HepG2 (cell line): Measurements from ENCODE around the gene SFXN1. TPM values are rescaled to one million over a fixed set of nuclear protein-coding genes. Genes with fewer than 3 reads are reported as not detected.

Source experiments
- ATAC-seq: fragments of 200-7000 bp; cut with Tn5 transposase; 3 replicates; pipeline ENCODE4 v1.9.1; 2020; ENCODE audit warnings: mild to moderate bottlenecking, moderate library complexity
- BruUV-seq: library from RNA; stranded (reverse); fragments of 400-500 nt; replicated peaks from 2 replicates; lab custom pipeline; 2021; lab: Mats Ljungman, UMichigan
- CTCF ChIA-PET: fragments of 300-600 bp; formaldehyde crosslinking; extraction: SDS; loops from one replicate; lab custom pipeline; 2021; ENCODE audit warnings: low total read pairs, inconsistent platforms, low intra/inter-chr PET ratio; lab: Yijun Ruan, JAX
- POLR2A ChIA-PET: fragments of 350-600 bp; sonication (Branson Sonifier 250); formaldehyde crosslinking; loops from one replicate; lab custom pipeline; 2020; ENCODE audit warnings: antibody characterized with exemption, inconsistent platforms; lab: Yijun Ruan, JAX
- DNase-seq: peaks from one replicate; pipeline ENCODE4 v3.0.0-alpha.2; 2015; ENCODE audit warnings: low spot score
- FAIRE-seq: peaks from 3 replicates; lab custom pipeline; 2011; peaks lifted over from hg19 to GRCh38; lab: Jason Lieb, UNC
- H2AFZ ChIP-seq: one replicate; pipeline ENCODE4 v1.6.1; 2011; ENCODE audit warnings: low read length, inconsistent platforms
- H3K27ac ChIP-seq: fragments of 300-600 bp; 3 replicates; pipeline ENCODE4 v1.8.0; 2011; ENCODE audit warnings: mixed run types, mild to moderate bottlenecking, mixed read lengths, low read length, inconsistent platforms; ENCODE audit not compliant: insufficient read depth; ENCODE audit errors: extremely low read length
- H3K27me3 ChIP-seq, 2 experiments: fragments of 200-600 bp in 1 of 2; 2 replicates in 1 of 2; 3 replicates in 1 of 2; pipeline versions ENCODE4 v1.6.0 to v1.8.0; 2011; ENCODE audit warnings: low read length in 2 of 2, mild to moderate bottlenecking in 2 of 2, moderate library complexity in 2 of 2, inconsistent platforms in 1 of 2; ENCODE audit not compliant: insufficient read depth in 2 of 2, control insufficient read depth in 1 of 2
- H3K36me3 ChIP-seq, 2 experiments: fragments of 200-600 bp in 1 of 2; replicated peaks in 1 of 2; 2 replicates in 1 of 2; 3 replicates in 1 of 2; pipeline versions ENCODE4 v1.5.1 to v1.8.0; 2011; ENCODE audit warnings: low read length in 2 of 2, inconsistent platforms in 1 of 2; ENCODE audit not compliant: insufficient read depth in 2 of 2, control insufficient read depth in 1 of 2
- H3K4me1 ChIP-seq: 2 replicates; pipeline ENCODE4 v1.5.1; 2012; ENCODE audit warnings: low read length, inconsistent platforms; ENCODE audit not compliant: insufficient read depth
- H3K4me2 ChIP-seq: 2 replicates; pipeline ENCODE4 v1.6.0; 2011; ENCODE audit warnings: low read depth, low read length, inconsistent platforms
- H3K4me3 ChIP-seq, 3 experiments: fragments of 200-600 bp in 1 of 3; sonication (generic), shearing (Covaris generic) in 1 of 3; replicated peaks in 1 of 3; 2 replicates each; pipeline ENCODE4 v1.5.1; 2011 to 2016; ENCODE audit warnings: low read length in 3 of 3, inconsistent platforms in 2 of 3, low read depth in 2 of 3, mild to moderate bottlenecking in 2 of 3, control low read depth in 1 of 3, mixed read lengths in 1 of 3; ENCODE audit not compliant: insufficient read depth in 1 of 3
- H3K79me2 ChIP-seq: one replicate; pipeline ENCODE4 v1.6.1; 2011; ENCODE audit warnings: low read length, inconsistent platforms; ENCODE audit not compliant: insufficient read depth
- H3K9ac ChIP-seq: 2 replicates; pipeline ENCODE4 v1.6.0; 2011; ENCODE audit warnings: mild to moderate bottlenecking, low read depth, low read length, inconsistent platforms; ENCODE audit not compliant: insufficient read depth
- H3K9me3 ChIP-seq: 2 replicates; pipeline ENCODE4 v1.5.1; 2012; ENCODE audit warnings: mild to moderate bottlenecking, low read length
- H4K20me1 ChIP-seq: 2 replicates; pipeline ENCODE4 v1.6.0; 2011; ENCODE audit warnings: inconsistent platforms, mild to moderate bottlenecking, low read length, moderate library complexity; ENCODE audit not compliant: insufficient read depth
- CREB1 ChIP-seq, 2 experiments: fragments of 450-650 bp in 1 of 2; IDR thresholded peaks; 2 replicates each; pipeline ENCODE4 v1.6.1; 2016 to 2017; ENCODE audit warnings: control low read depth in 1 of 2, mild to moderate bottlenecking in 1 of 2, missing compliant biosample characterization in 1 of 2, missing genetic modification characterization in 1 of 2
- CREBL2 ChIP-seq: sonication (generic); formaldehyde crosslinking; IDR thresholded peaks from 2 replicates; pipeline ENCODE4 v1.8.1; 2023; ENCODE audit warnings: missing genetic modification reagents, mild to moderate bottlenecking, borderline replicate concordance
- DDIT3 ChIP-seq: sonication (generic); formaldehyde crosslinking; IDR thresholded peaks from 2 replicates; pipeline ENCODE4 v1.4.0; 2020; ENCODE audit warnings: mild to moderate bottlenecking, missing genetic modification reagents
- LBX2 ChIP-seq: sonication (generic); formaldehyde crosslinking; IDR thresholded peaks from 2 replicates; pipeline ENCODE4 v1.5.0; 2020; ENCODE audit warnings: missing genetic modification reagents, mild to moderate bottlenecking, borderline replicate concordance
- PCBP2 ChIP-seq: fragments of 200-400 bp; formaldehyde crosslinking; optimal IDR thresholded peaks from 2 replicates; pipeline ENCODE3; 2018; ENCODE audit warnings: low read length, low read depth; ENCODE audit not compliant: poor library complexity, severe bottlenecking
- WGBS: methylation state at CpG from one replicate; pipeline ENCODE4 v1.1.6; 2017; ENCODE audit warnings: low lambda C conversion rate; 5-methylcytosine and 5-hydroxymethylcytosine counted together
- in situ Hi-C: cut with HindIII; loops from 2 replicates; pipeline ENCODE4 v1.10.0; 2017; ENCODE audit warnings: low pct_unique_long_range_greater_than_20kb; ENCODE audit not compliant: extremely low pct_ligation_motif_present
- intact Hi-C: fragments of 100-400 bp; cut with micrococcal nuclease; formaldehyde crosslinking; loops from one replicate; pipeline ENCODE4 v1.10.0; 2022; ENCODE audit not compliant: unreplicated experiment
- polyA plus RNA-seq, 8 experiments: library from polyadenylated mRNA; depleted of rRNA in 3 of 8; stranded (reverse) in 7 of 8; unstranded in 1 of 8; fragments of >200 nt; fragmentation: Illumina TruSeq in 4 of 8; extraction: Trizol in 4 of 8; gene quantifications; 2 replicates each; pipeline versions ENCODE4 v1.2.1 to v1.2.3, GENCODE V29; 2011 to 2016; ENCODE audit warnings: low read depth in 4 of 8, missing spikeins in 1 of 8, mixed read lengths in 1 of 8; ENCODE audit not compliant: insufficient read depth in 1 of 8
- total RNA-seq, 5 experiments: library from RNA; depleted of rRNA; stranded (reverse); fragments of >200 nt; fragmentation: Illumina TruSeq; extraction: Trizol; gene quantifications; 2 replicates each; pipeline ENCODE4 v1.2.3, GENCODE V29; 2016; ENCODE audit warnings: low read depth in 1 of 5

SFXN1 gene
- total and polyA plus RNA-seq, 2 of the 13 experiments (the other 11 are each of a cell fraction or from before 2014, with no cell fraction given): 122 to 135 TPM

- intact Hi-C loops: no loop called here
- TF ChIP-seq LBX2 (CRISPR knock-in tag) (no peak), CREBL2 (CRISPR knock-in tag) (no peak)
- TF ChIP-seq, all 625 proteins: peak for 0
- in situ Hi-C loops: no loop called here
- Histone ChIP-seq H3K9me3 (no peaks in the 10 kb centered on the region), H3K27ac (no peak overlapping the region), H3K27me3 (no peaks in the 10 kb centered on the region), H4K20me1 (no peaks in the 10 kb centered on the region), H2AFZ (no peak overlapping the region), H3K79me2 (no peaks in the 10 kb centered on the region), H3K4me1 (no peaks in the 10 kb centered on the region), H3K4me3 (no peak overlapping the region), H3K36me3 (peaks cover 26 to 74% of the 10 kb centered on the region in 2 experiments), H3K9ac (no peak overlapping the region), H3K4me2 (no peak overlapping the region)
- FAIRE-seq: no peak
- DNase-seq: no peak
- no TSS peak for BruUV-seq
- ATAC-seq: no peak
- CTCF ChIA-PET: no interaction called here
- POLR2A ChIA-PET: no interaction called here
- WGBS: 98% methylated on average over 4 of the region's 4 CpGs
These were observed 43.0 kb downstream of the SFXN1 start for GRCh38 chr5:175521313-175521833.

GRCh38 chr5:175523292-175523691 lies 44.9 kb downstream of the SFXN1 start:
- DNase-seq: no peak
- TF ChIP-seq PCBP2 (no peak), DDIT3 (CRISPR knock-in tag) (no peak), CREB1 (IDR thresholded peaks at IDR 0.05) (no peak), CREB1 (CRISPR knock-in tag; IDR thresholded peaks at IDR 0.05) (no peak)
- ATAC-seq: no peak
- intact Hi-C loops: no loop called here
- in situ Hi-C loops: no loop called here
- Histone ChIP-seq H3K4me2 (no peak overlapping the region), H3K79me2 (no peaks in the 10 kb centered on the region), H3K27me3 (no peaks in the 10 kb centered on the region), H3K36me3 (peaks cover 22 to 63% of the 10 kb centered on the region in 2 experiments), H3K4me3 (no peak overlapping the region), H2AFZ (no peak overlapping the region), H4K20me1 (no peaks in the 10 kb centered on the region), H3K4me1 (no peaks in the 10 kb centered on the region), H3K9ac (no peak overlapping the region), H3K27ac (no peak overlapping the region), H3K9me3 (no peaks in the 10 kb centered on the region)
- no peak for FAIRE-seq
- ChIA-PET POLR2A (no interaction called here), CTCF (no interaction called here)
- no TSS peak for BruUV-seq
